Esophagus muscularis mucosa (tissue), 4 donors: ENCODE measurements around the gene TMEM54. TPM values are rescaled to one million over a fixed set of nuclear protein-coding genes. Genes with fewer than 3 reads are reported as not detected.

Experiments used
- DNase-seq: peaks from one replicate; pipeline ENCODE4 v3.0.0-alpha.2; 2017; ENCODE audit errors: extremely low spot score
- H3K27ac ChIP-seq, 4 donors: fragments of 200-600 bp; sonication (generic); replicated peaks in 1 of 4; 1 replicate in 3 of 4; 2 replicates in 1 of 4; pipeline ENCODE4 v1.5.1; 2016 to 2019; ENCODE audit warnings: mild to moderate bottlenecking in 1 of 4
- H3K27me3 ChIP-seq, 4 donors: fragments of 200-600 bp; sonication (generic); one replicate each; pipeline versions ENCODE4 v1.5.1 to v1.6.0; 2016 to 2019
- H3K36me3 ChIP-seq, 4 donors: fragments of 200-600 bp; sonication (generic); one replicate each; pipeline ENCODE4 v1.5.1; 2016 to 2019
- H3K4me1 ChIP-seq, 4 donors: fragments of 200-600 bp; sonication (generic); one replicate each; pipeline ENCODE4 v1.5.1; 2016 to 2019
- H3K4me3 ChIP-seq, 4 donors: fragments of 200-600 bp; sonication (generic); 1 replicate in 2 of 4; 2 replicates in 2 of 4; pipeline ENCODE4 v1.5.1; 2016 to 2019; ENCODE audit warnings: mild to moderate bottlenecking in 4 of 4, moderate library complexity in 1 of 4
- H3K9me3 ChIP-seq, 4 donors: fragments of 200-600 bp; sonication (generic); 1 replicate in 3 of 4; 2 replicates in 1 of 4; pipeline ENCODE4 v1.5.1; 2016 to 2019
- EP300 ChIP-seq: sonication (generic); formaldehyde crosslinking; IDR thresholded peaks from one replicate; pipeline ENCODE4 v1.6.1; 2017; ENCODE audit warnings: antibody characterized with exemption
- POLR2A ChIP-seq: fragments of 450-650 bp; IDR thresholded peaks from one replicate; pipeline ENCODE4 v1.6.1; 2017; ENCODE audit warnings: antibody characterized with exemption, moderate library complexity, mild to moderate bottlenecking, low read depth
- POLR2AphosphoS5 ChIP-seq, 2 donors: sonication (generic); formaldehyde crosslinking; IDR thresholded peaks; one replicate each; pipeline ENCODE4 v1.6.1; 2017; ENCODE audit warnings: antibody characterized with exemption in 2 of 2
- WGBS: methylation state at CpG from one replicate; pipeline ENCODE4 v1.1.5; 2018; 5-methylcytosine and 5-hydroxymethylcytosine counted together
- intact Hi-C: fragments of 100-400 bp; cut with DNase I; formaldehyde crosslinking; loops from one replicate; pipeline ENCODE4 v1.15.1; 2023
- total RNA-seq, 4 donors: library from RNA; depleted of rRNA; stranded (reverse); fragments of >200 nt; gene quantifications; one replicate each; pipeline versions ENCODE4 v1.1.0 to v1.2.1, GENCODE V29; 2016
- TF ChIP-seq, protein P1 (sequence below), 3 experiments: fragments of 200-600 bp in 2 of 3; fragments of 450-650 bp in 1 of 3; sonication (generic) in 2 of 3; IDR thresholded peaks; one replicate each; pipeline ENCODE4 v1.5.1; 2017 to 2019; ENCODE audit warnings: antibody characterized with exemption in 3 of 3, mild to moderate bottlenecking in 2 of 3, moderate library complexity in 1 of 3

The TMEM54 gene
- total RNA-seq, 4 donors from 2014 or later: 64.6 to 132 (median 118) TPM

DNA sequence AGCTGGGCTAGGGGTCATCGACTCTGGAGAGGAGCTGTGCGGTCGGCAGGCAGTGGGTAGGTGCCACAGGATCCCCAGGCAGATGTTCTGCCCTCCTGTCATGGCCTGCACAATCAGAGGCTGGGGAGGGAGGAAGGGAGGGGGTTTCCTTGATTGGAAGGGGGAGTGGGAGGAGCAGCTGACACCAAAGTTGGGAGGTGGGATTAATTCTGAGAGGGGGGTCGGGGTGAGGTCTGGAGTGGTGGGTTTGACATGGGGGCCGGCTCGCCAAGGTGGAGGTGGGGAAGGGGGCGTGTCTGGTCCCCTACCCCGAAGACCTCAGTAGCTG is 15.5 kb downstream of the TMEM54 start:
- Histone ChIP-seq H3K9me3 (no peaks in the 10 kb centered on the region), H3K27ac (no peak overlapping the region), H3K4me3 (no peak overlapping the region), H3K36me3 (no peaks in the 10 kb centered on the region), H3K4me1 (peaks cover 16 to 29% (median 22%) of the 10 kb centered on the region in 4 donors), H3K27me3 (peaks cover 8 to 68% (median 28%) of the 10 kb centered on the region in 4 donors)
- DNase-seq: no peak
- WGBS: 30% methylated on average over 8 of the region's 8 CpGs
- TF ChIP-seq POLR2AphosphoS5 (IDR thresholded peaks at IDR 0.05) (no peak), EP300 (no peak), POLR2A (no peak)
- TF ChIP-seq, protein P1, sequence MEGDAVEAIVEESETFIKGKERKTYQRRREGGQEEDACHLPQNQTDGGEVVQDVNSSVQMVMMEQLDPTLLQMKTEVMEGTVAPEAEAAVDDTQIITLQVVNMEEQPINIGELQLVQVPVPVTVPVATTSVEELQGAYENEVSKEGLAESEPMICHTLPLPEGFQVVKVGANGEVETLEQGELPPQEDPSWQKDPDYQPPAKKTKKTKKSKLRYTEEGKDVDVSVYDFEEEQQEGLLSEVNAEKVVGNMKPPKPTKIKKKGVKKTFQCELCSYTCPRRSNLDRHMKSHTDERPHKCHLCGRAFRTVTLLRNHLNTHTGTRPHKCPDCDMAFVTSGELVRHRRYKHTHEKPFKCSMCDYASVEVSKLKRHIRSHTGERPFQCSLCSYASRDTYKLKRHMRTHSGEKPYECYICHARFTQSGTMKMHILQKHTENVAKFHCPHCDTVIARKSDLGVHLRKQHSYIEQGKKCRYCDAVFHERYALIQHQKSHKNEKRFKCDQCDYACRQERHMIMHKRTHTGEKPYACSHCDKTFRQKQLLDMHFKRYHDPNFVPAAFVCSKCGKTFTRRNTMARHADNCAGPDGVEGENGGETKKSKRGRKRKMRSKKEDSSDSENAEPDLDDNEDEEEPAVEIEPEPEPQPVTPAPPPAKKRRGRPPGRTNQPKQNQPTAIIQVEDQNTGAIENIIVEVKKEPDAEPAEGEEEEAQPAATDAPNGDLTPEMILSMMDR (IDR thresholded peaks at IDR 0.05): no peak
- intact Hi-C loops: no loop called here

- Histone ChIP-seq H3K4me1 (peaks cover 16 to 29% (median 22%) of the 10 kb centered on the region in 4 donors), H3K27me3 (peaks cover 8 to 59% (median 28%) of the 10 kb centered on the region in 4 donors), H3K9me3 (no peaks in the 10 kb centered on the region), H3K36me3 (no peaks in the 10 kb centered on the region), H3K4me3 (no peak overlapping the region), H3K27ac (no peak overlapping the region)
- intact Hi-C loops: no loop called here
- WGBS: 73% methylated on average over 2 of the region's 12 CpGs
- TF ChIP-seq, protein P1 (IDR thresholded peaks at IDR 0.05): no peak
- TF ChIP-seq EP300: no peak
- no peak for TF ChIP-seq POLR2A
- no peak for DNase-seq
These were observed 16.5 kb downstream of the TMEM54 start for GRCh38 chr1:32884726-32885125.

- DNase-seq: no peak
These were observed 17.2 kb downstream of the TMEM54 start for GRCh38 chr1:32884032-32884372.

GRCh38 chr1:32883338-32884031 is 17.7 kb downstream of the TMEM54 start:
- TF ChIP-seq, protein P1 (IDR thresholded peaks at IDR 0.05): no peak
- no peak for TF ChIP-seq EP300
- TF ChIP-seq POLR2A: no peak
- TF ChIP-seq POLR2AphosphoS5 (IDR thresholded peaks at IDR 0.05): no peak
- Histone ChIP-seq H3K36me3 (no peaks in the 10 kb centered on the region), H3K27me3 (peaks cover 8 to 49% (median 28%) of the 10 kb centered on the region in 4 donors), H3K4me3 (no peak overlapping the region), H3K9me3 (no peaks in the 10 kb centered on the region), H3K27ac (no peak overlapping the region), H3K4me1 (peaks cover 18 to 32% (median 22%) of the 10 kb centered on the region in 4 donors)
- WGBS: 86% methylated on average over 7 of the region's 7 CpGs
- intact Hi-C loops: no loop called here
- DNase-seq: no peak

More at GRCh38 chr1:32884032-32884372, 17.2 kb downstream of the TMEM54 start:
- no peak overlapping the region for H3K4me3 ChIP-seq
- intact Hi-C loops: no loop called here
- peaks cover 16 to 29% (median 22%) of the 10 kb centered on the region in 4 donors for H3K4me1 ChIP-seq
- peaks cover 8 to 54% (median 28%) of the 10 kb centered on the region in 4 donors for H3K27me3 ChIP-seq
- TF ChIP-seq EP300 (no peak), POLR2A (no peak), POLR2AphosphoS5 (IDR thresholded peaks at IDR 0.05) (no peak)
- TF ChIP-seq, protein P1 (IDR thresholded peaks at IDR 0.05): no peak
- no peak overlapping the region for H3K27ac ChIP-seq
- no peaks in the 10 kb centered on the region for H3K9me3 ChIP-seq
- WGBS: 53% methylated on average over 4 of the region's 4 CpGs
- H3K36me3 ChIP-seq: no peaks in the 10 kb centered on the region
